Mesenchymal stem cell (in vitro differentiated cells and primary cell): ENCODE measurements around the gene MNAT1.
A peak's percentile ranks its signal among the peaks of the same experiment; 100 is the strongest.

Experiments used
- DNase-seq: peaks from one replicate; pipeline ENCODE4 v3.0.0-alpha.2; 2013
- H2AFZ ChIP-seq: one replicate; pipeline ENCODE4 v1.6.1; 2013; ENCODE audit warnings: low read depth, mild to moderate bottlenecking, control low read depth, inconsistent platforms, low read length, moderate library complexity
- H2AK5ac ChIP-seq: 2 replicates; pipeline ENCODE4 v1.6.1; 2013; ENCODE audit warnings: low read length, moderate library complexity, mild to moderate bottlenecking, inconsistent platforms; ENCODE audit not compliant: severe bottlenecking
- H2BK120ac ChIP-seq: one replicate; pipeline ENCODE4 v1.6.1; 2013; ENCODE audit warnings: low read depth, mild to moderate bottlenecking, inconsistent platforms, low read length, moderate library complexity
- H2BK12ac ChIP-seq, 2 experiments: one replicate each; pipeline ENCODE4 v1.6.1; 2013; ENCODE audit warnings: inconsistent platforms in 2 of 2, low read length in 2 of 2, mild to moderate bottlenecking in 2 of 2, moderate library complexity in 2 of 2, control low read depth in 1 of 2
- H2BK15ac ChIP-seq: one replicate; pipeline ENCODE4 v1.6.1; 2013; ENCODE audit warnings: mild to moderate bottlenecking, low read depth, inconsistent platforms; ENCODE audit not compliant: poor library complexity, severe bottlenecking
- H2BK5ac ChIP-seq: 2 replicates; pipeline ENCODE4 v1.6.1; 2013; ENCODE audit warnings: low read depth, mild to moderate bottlenecking, low read length, control low read depth, inconsistent platforms; ENCODE audit not compliant: poor library complexity, severe bottlenecking
- H3K14ac ChIP-seq, 2 experiments: one replicate each; pipeline ENCODE4 v1.6.1; 2013; ENCODE audit warnings: inconsistent platforms in 2 of 2, low read length in 2 of 2, control low read depth in 1 of 2, mild to moderate bottlenecking in 1 of 2, moderate library complexity in 1 of 2
- H3K18ac ChIP-seq, 2 experiments: one replicate each; pipeline ENCODE4 v1.6.1; 2013; ENCODE audit warnings: inconsistent platforms in 2 of 2, low read length in 2 of 2, control low read depth in 1 of 2, low read depth in 1 of 2, mild to moderate bottlenecking in 1 of 2
- H3K23ac ChIP-seq, 2 experiments: one replicate each; pipeline ENCODE4 v1.6.1; 2013; ENCODE audit warnings: inconsistent platforms in 2 of 2, low read length in 2 of 2, mild to moderate bottlenecking in 2 of 2, moderate library complexity in 2 of 2, control low read depth in 1 of 2
- H3K27ac ChIP-seq: 2 replicates; pipeline ENCODE4 v1.5.1; 2013; ENCODE audit warnings: mild to moderate bottlenecking, moderate library complexity, low read length, control low read depth, inconsistent platforms; ENCODE audit not compliant: poor library complexity, severe bottlenecking
- H3K27me3 ChIP-seq, 2 experiments: 2 replicates each; pipeline versions ENCODE4 v1.6.1 to v1.7.0; 2013; ENCODE audit warnings: low read length in 2 of 2, mild to moderate bottlenecking in 2 of 2, moderate library complexity in 2 of 2, control low read depth in 1 of 2, inconsistent platforms in 1 of 2; ENCODE audit not compliant: control insufficient read depth in 1 of 2, insufficient read depth in 1 of 2
- H3K36me3 ChIP-seq, 2 experiments: 2 replicates each; pipeline versions ENCODE4 v1.6.1 to v1.7.0; 2013; ENCODE audit warnings: low read length in 2 of 2, control low read depth in 1 of 2, inconsistent platforms in 1 of 2, low read depth in 1 of 2, mild to moderate bottlenecking in 1 of 2; ENCODE audit not compliant: insufficient read depth in 2 of 2, control insufficient read depth in 1 of 2
- H3K4ac ChIP-seq, 2 experiments: one replicate each; pipeline ENCODE4 v1.6.1; 2013; ENCODE audit warnings: inconsistent platforms in 2 of 2, low read length in 2 of 2, mild to moderate bottlenecking in 2 of 2, moderate library complexity in 2 of 2, control low read depth in 1 of 2, low read depth in 1 of 2
- H3K4me1 ChIP-seq: 2 replicates; pipeline ENCODE4 v1.6.1; 2013; ENCODE audit warnings: low read depth, low read length, control low read depth; ENCODE audit not compliant: control insufficient read depth, insufficient read depth
- H3K4me2 ChIP-seq: 2 replicates; pipeline ENCODE4 v1.6.1; 2013; ENCODE audit warnings: low read length, mild to moderate bottlenecking, inconsistent platforms; ENCODE audit not compliant: poor library complexity, severe bottlenecking
- H3K4me3 ChIP-seq, 2 experiments: 2 replicates each; pipeline versions ENCODE4 v1.5.1 to v1.7.0; 2013; ENCODE audit warnings: low read length in 2 of 2, mild to moderate bottlenecking in 2 of 2, control low read depth in 1 of 2, low read depth in 1 of 2; ENCODE audit not compliant: insufficient read depth in 1 of 2
- H3K79me1 ChIP-seq: replicated peaks from 2 replicates; pipeline ENCODE4 v1.6.1; 2013; ENCODE audit warnings: mild to moderate bottlenecking, control low read depth, low read length, inconsistent platforms; ENCODE audit not compliant: poor library complexity, severe bottlenecking
- H3K9ac ChIP-seq: 2 replicates; pipeline ENCODE4 v1.7.0; 2013; ENCODE audit warnings: mild to moderate bottlenecking, low read length, moderate library complexity
- H3K9me3 ChIP-seq: 2 replicates; pipeline ENCODE4 v1.7.0; 2013; ENCODE audit warnings: mild to moderate bottlenecking, low read length; ENCODE audit not compliant: control insufficient read depth
- H4K8ac ChIP-seq: one replicate; pipeline ENCODE4 v1.6.1; 2013; ENCODE audit warnings: inconsistent platforms, mild to moderate bottlenecking, low read length, moderate library complexity
- H4K91ac ChIP-seq: one replicate; pipeline ENCODE4 v1.6.1; 2013; ENCODE audit warnings: mild to moderate bottlenecking, low read length, inconsistent platforms
- WGBS: methylation state at CpG from one replicate; pipeline ENCODE4 v1.1.7; 2013; ENCODE audit warnings: mixed read lengths; 5-methylcytosine and 5-hydroxymethylcytosine counted together

The MNAT1 gene

GRCh38 chr14:60956632-60957031 is 222.1 kb downstream of the MNAT1 start:
- H3K4ac ChIP-seq, result no peak overlapping the region
- H4K91ac ChIP-seq, result no peak overlapping the region
- H2AK5ac ChIP-seq, result no peak overlapping the region
- no peak overlapping the region for H3K4me2 ChIP-seq
- no peak overlapping the region for H2BK12ac ChIP-seq
- H3K18ac ChIP-seq, result no peak overlapping the region
- H3K9ac ChIP-seq, result no peak overlapping the region
- no peak overlapping the region for H2BK120ac ChIP-seq
- H3K27me3 ChIP-seq, result no peaks in the 10 kb centered on the region
- no CpG with 5 or more reads among the region's 1 CpG for WGBS
- H3K9me3 ChIP-seq, result peaks cover 56% of the 10 kb centered on the region
- H3K23ac ChIP-seq, result no peak overlapping the region
- no peak overlapping the region for H2AFZ ChIP-seq
- H4K8ac ChIP-seq, result no peak overlapping the region
- H2BK5ac ChIP-seq, result no peak overlapping the region
- H3K14ac ChIP-seq, result no peak overlapping the region
- H3K36me3 ChIP-seq, result peaks cover 3 to 5% of the 10 kb centered on the region in 2 experiments
- no peak overlapping the region for H2BK15ac ChIP-seq
- no peak for DNase-seq
- H3K79me1 ChIP-seq, result peaks cover 14% of the 10 kb centered on the region
- no peak overlapping the region for H3K27ac ChIP-seq
- H3K4me1 ChIP-seq, result no peaks in the 10 kb centered on the region
- H3K4me3 ChIP-seq, result no peak overlapping the region

DNA sequence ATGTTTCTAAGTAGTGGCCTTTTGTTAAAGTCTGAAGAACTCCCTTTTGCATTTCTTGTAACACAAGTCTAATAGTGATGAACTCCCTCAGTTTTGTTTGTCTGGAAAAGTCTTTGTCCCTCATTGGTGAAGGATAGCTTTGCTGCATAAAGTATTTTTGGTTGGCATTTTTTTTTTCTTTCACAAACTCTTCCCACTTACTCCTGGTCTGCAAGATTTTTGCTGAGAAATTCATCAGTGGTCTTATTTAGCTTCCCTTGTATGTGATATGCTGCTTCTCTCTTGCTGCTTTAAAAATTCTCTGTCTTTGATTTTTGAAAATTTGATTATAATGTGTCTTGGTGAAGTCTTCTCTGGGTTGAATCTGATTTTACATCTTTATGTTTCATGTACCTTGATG is 223.6 kb downstream of the MNAT1 start:
- DNase-seq, result no peak
- no peak overlapping the region for H3K4me2 ChIP-seq
- no peak overlapping the region for H4K8ac ChIP-seq
- peaks cover 54% of the 10 kb centered on the region for H3K9me3 ChIP-seq
- H3K18ac ChIP-seq, result no peak overlapping the region
- peak overlapping the region in 1 of 2 experiments; percentile 24 for H3K4me3 ChIP-seq
- no peak overlapping the region for H3K23ac ChIP-seq
- H4K91ac ChIP-seq, result no peak overlapping the region
- no peak overlapping the region for H3K14ac ChIP-seq
- H3K79me1 ChIP-seq, result peaks cover 13% of the 10 kb centered on the region
- no peak overlapping the region for H3K9ac ChIP-seq
- H2AFZ ChIP-seq, result no peak overlapping the region
- H2BK15ac ChIP-seq, result no peak overlapping the region
- no peak overlapping the region for H2AK5ac ChIP-seq
- H3K4ac ChIP-seq, result no peak overlapping the region
- no peak overlapping the region for H2BK12ac ChIP-seq
- peaks cover 3 to 5% of the 10 kb centered on the region in 2 experiments for H3K36me3 ChIP-seq
- no peaks in the 10 kb centered on the region for H3K27me3 ChIP-seq
- no peak overlapping the region for H2BK5ac ChIP-seq
- no peak overlapping the region for H3K27ac ChIP-seq
- H3K4me1 ChIP-seq, result no peaks in the 10 kb centered on the region
- H2BK120ac ChIP-seq, result no peak overlapping the region

DNA sequence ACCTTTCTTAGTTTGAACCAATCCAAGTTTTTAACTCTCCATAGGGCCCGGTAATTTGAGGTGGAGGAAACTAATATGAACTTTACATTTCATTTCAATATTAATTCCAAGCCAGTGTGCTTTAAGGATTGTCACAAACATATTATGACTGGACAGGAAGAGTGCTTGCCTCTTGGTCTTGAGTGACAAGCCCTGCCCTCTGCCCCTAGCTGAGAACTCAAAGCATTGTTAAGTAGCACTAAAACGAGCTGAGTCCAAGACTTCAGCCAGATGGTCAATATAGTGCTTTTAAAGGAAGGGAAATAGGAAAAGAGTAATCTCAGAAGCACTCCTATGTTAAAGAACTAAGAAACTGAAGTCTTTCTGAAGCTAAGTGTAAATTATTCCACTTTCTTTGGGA is 229.2 kb downstream of the MNAT1 start:
- no peaks in the 10 kb centered on the region for H3K27me3 ChIP-seq
- DNase-seq, result no peak

DNA sequence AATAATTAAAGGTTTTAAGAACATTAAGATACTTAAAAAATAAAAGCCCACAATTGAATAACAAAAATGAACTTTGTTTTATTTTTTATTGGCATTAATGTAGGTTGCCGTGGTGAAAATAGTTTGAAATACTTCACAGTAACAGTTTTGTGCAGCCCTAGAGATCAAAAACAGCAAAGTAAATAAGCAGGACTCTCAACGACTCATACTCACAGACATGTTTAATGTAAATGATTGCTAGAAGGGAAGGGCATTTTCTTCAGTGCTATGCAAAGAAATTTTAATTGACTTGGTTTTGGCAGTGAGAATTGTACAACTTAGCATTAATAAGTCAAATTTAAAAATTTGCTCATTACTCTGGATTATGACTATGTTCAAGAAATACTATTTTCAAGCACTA is 230.3 kb downstream of the MNAT1 start:
- no peak overlapping the region for H2BK120ac ChIP-seq
- no peak overlapping the region for H2BK12ac ChIP-seq
- DNase-seq, result peak; percentile 10
- no peak overlapping the region for H3K14ac ChIP-seq
- no peaks in the 10 kb centered on the region for H3K36me3 ChIP-seq
- H3K4me2 ChIP-seq, result no peak overlapping the region
- no peak overlapping the region for H2BK5ac ChIP-seq
- peaks cover 1% of the 10 kb centered on the region for H3K4me1 ChIP-seq
- no peak overlapping the region for H4K8ac ChIP-seq
- peaks cover 10% of the 10 kb centered on the region for H3K79me1 ChIP-seq
- peak overlapping the region; percentile 56 for H3K27ac ChIP-seq
- H4K91ac ChIP-seq, result no peak overlapping the region
- H3K9me3 ChIP-seq, result peaks cover under 1% of the 10 kb centered on the region
- no peaks in the 10 kb centered on the region for H3K27me3 ChIP-seq
- no peak overlapping the region for H2BK15ac ChIP-seq
- H3K4me3 ChIP-seq, result no peak overlapping the region
- no peak overlapping the region for H2AK5ac ChIP-seq
- no peak overlapping the region for H2AFZ ChIP-seq
- no peak overlapping the region for H3K18ac ChIP-seq
- H3K9ac ChIP-seq, result no peak overlapping the region
- no peak overlapping the region for H3K23ac ChIP-seq
- H3K4ac ChIP-seq, result no peak overlapping the region
- no CpG with 5 or more reads among the region's 2 CpGs for WGBS

More for the DNA sequence above, 229.2 kb downstream of the MNAT1 start:
- 58% methylated on average over 2 of the region's 2 CpGs for WGBS
- Histone ChIP-seq H2BK120ac (no peak overlapping the region), H2BK15ac (no peak overlapping the region), H3K9me3 (peaks cover 12% of the 10 kb centered on the region), H2AK5ac (no peak overlapping the region), H3K36me3 (peaks cover 0 to 4% of the 10 kb centered on the region in 2 experiments), H3K4ac (no peak overlapping the region), H2BK5ac (no peak overlapping the region), H3K4me1 (peaks cover 1% of the 10 kb centered on the region), H3K9ac (no peak overlapping the region), H4K91ac (no peak overlapping the region), H2AFZ (no peak overlapping the region), H3K14ac (no peak overlapping the region), H3K4me2 (no peak overlapping the region), H3K27ac (no peak overlapping the region), H4K8ac (no peak overlapping the region), H2BK12ac (no peak overlapping the region), H3K18ac (no peak overlapping the region), H3K79me1 (peaks cover 15% of the 10 kb centered on the region), H3K23ac (no peak overlapping the region), H3K4me3 (no peak overlapping the region)
